GM19372 (cell line): ENCODE measurements around the gene STK39.
"Not testable (repeated sequence)": the region's sequence is repeated elsewhere in the genome, so short reads cannot be mapped to it uniquely, and the experiment has no call there.

Experiments used
- ATAC-seq: cut with Tn5 transposase; IDR thresholded peaks from one replicate; pipeline ENCODE4 v1.9.1; 2021; ENCODE audit warnings: mild to moderate bottlenecking, low read depth, moderate library complexity; ENCODE audit not compliant: unreplicated experiment

STK39 gene

GRCh38 chr2:168247341-168248261 is at the start of gene STK39:
Gene STK39 (minus strand): TSS chr2:168247595. CDS start chr2:168247435, 160 bp downstream.
- ATAC-seq, result peak; percentile 76

GRCh38 chr2:168295051-168295450 is 47.7 kb upstream of the STK39 start:
- ATAC-seq, result no peak

DNA sequence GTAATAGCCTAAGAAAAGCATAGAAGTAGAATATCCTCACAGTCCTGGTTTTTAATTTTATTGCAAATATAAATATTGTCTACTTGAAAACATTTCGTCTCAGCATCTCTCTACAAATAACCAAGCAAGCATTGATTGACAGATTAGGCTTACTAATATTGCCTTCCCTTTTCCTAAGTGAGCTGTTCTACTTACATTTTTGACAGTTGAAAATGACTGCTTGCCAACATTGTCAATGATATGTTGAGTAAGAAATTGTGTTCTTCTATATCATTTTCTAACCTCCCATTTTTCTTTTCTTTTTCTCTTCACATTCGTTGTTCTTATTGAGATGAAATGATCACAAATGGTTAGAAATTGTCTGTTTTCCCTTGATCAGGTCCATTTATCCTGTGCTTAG is 47.0 kb upstream of the STK39 start:
- no peak for ATAC-seq

DNA sequence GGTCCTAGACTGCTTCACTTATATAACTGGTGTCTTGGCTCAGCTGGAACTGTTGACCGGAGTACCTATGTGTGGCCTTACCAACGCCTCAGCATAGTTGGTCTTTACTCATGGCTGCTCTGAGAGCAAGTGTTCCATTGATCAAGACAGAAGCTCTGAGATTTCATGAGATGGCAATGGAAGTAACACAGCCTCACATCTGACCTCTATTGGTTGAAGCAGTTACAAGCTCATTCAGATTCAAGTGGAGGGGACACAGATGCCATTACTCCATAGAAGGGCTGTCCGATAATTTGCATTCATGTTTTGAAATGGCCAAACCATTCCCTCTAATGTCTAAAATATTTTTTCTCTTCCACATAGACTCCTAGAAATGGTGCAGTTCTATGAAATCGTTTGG is 46.4 kb upstream of the STK39 start:
- no peak for ATAC-seq

DNA sequence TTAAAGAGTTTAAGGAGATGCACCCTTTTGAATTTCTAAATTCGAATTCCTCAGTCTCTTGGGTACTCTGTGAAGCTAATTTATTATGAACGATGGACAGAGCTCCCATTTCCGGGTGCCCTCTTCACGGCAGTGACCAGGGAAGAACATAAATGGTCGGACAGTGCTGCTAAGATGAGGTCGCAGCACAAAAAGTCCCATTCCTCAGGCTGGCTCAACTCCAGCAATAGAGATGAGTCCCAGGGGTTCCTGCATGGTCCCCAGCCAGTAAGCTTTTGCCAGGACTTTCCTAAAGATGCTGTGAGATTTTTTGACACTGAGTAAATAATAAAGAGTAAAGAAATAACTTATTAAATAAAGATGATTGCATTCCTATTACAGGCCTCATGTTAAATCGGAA is 43.0 kb upstream of the STK39 start:
- no peak for ATAC-seq

- no peak for ATAC-seq
These were observed 42.5 kb upstream of the STK39 start for GRCh38 chr2:168289880-168290279.

DNA sequence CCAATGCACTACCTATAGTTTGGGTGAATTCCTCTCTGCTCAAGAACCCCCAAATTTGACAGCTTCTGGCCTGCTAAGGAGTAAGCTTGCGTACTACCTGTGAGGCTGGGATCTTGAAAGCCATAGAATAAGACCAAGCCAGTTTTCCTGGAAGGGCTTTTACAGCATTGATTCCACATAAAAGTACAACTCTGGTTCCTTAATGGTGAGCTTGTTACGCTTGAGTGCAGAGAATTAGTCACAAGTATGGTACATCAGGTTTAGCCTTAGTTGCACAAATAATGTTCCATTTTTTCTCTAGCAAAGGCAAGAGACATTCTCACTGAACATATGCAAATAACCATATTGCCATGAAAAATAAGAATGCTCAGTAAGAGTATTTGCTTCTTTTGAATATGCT is 39.1 kb upstream of the STK39 start:
- no peak for ATAC-seq

DNA sequence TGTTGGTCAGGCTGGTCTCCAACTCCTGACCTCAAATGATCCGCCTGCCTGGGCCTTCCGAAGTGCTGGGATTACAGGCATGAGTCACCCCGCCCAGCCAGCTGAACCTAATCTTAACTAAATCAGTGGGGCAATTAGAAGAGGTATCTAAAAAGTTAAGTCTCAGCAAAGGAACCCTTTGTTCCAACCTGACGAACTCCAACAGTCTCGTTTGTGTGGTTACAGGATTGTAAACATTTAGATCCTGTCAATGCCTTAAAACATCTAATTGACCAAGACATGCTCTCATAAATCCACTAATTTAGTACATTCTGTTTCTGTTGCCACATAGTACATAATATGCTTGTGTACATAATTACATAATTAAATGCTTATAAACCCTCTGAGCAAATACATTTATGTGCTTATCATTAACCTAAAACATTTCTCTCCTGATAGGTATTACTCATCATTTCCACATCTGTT is 31.1 kb upstream of the STK39 start:
- ATAC-seq, result no peak

- no peak for ATAC-seq
These were observed 29.9 kb upstream of the STK39 start for GRCh38 chr2:168277276-168277675.

DNA sequence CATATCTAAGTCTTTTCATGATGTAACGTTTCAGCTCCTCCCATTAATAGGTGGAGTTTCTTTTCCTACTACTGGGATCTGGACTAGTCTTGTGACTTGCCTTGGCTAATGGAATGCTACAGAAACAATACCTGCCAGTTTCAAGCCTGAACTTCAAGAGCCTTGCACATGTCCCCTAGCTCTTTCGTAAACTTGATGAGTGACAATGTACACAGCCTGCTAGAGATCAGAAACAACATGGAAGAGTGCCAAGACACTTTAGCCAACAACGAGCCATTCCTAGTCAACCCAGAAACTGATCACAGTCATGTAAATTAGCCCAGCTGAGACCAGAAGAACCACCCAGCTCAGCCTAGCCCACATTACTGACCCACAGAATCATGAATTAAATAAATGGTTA is 24.8 kb upstream of the STK39 start:
- ATAC-seq, result no peak

DNA sequence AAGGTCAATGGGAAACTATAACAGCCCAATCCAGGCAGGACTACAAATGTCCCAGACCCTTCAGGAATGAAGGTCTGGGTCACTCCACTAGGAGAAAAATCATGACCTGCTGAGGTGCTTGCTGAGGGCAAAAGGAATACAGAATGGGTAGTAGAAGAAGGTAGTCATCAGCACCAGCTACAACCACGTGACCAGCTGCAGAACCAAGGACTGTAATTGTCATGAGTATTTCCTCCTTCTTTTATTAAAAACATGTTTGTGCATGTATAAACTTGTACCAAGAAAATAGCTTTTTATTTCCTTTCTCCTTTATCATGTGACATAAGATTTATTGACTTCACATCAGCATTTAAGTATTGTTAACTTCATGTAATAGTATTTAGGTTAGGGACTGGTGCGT is 15.5 kb upstream of the STK39 start:
- not testable (repeated sequence) for ATAC-seq

GRCh38 chr2:168256448-168256847 is 9.1 kb upstream of the STK39 start:
- ATAC-seq, result no peak

- ATAC-seq, result no peak
These were observed 8.5 kb upstream of the STK39 start for GRCh38 chr2:168255866-168256265.

DNA sequence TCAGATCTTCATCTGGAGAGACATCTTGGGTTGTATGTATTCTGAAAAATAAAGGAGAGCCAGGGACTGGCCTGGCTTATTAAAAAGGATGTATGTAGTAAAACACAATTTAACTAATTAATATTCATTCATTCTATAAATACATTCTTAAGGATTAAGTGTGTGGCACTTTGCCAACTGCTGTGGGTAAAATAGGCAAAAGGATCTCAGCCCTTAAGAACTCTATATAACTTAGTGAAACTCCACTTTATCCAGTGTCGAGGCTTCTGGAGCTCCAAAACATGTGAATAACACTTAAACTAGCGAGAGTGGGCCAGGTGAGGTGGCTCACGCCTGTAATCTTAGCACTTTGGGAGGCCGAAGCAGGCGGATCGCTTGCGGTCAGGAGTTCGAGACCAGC is 7.7 kb upstream of the STK39 start:
- no peak for ATAC-seq

GRCh38 chr2:168254158-168254935 is 7.0 kb upstream of the STK39 start:
- ATAC-seq, result no peak

GRCh38 chr2:168253379-168253778 is 6.0 kb upstream of the STK39 start:
- ATAC-seq, result no peak

- no peak for ATAC-seq
These were observed 5.6 kb upstream of the STK39 start for GRCh38 chr2:168252976-168253375.

GRCh38 chr2:168246483-168247340 is 683 bp downstream of the STK39 start:
- peak; percentile 44 for ATAC-seq

DNA sequence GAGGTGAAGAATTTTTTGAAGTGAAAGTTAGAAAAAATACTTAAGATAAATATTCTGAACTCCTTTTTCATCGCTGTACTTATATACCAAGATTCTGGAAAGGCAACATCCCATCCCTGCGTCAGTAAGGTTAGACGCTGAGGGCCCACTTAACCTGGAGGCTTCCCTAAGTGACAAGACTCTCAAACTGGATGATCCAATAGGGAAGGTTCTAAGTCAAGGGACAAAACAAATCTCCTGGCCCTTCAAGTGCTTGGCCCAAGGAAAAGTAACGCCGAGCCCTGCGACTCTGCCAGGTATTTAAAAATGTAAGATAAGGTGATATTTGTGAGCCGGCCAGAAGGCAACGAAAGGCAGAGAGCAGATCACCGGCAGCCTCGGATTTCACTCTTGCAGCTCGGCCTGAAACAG is 1.3 kb downstream of the STK39 start:
- no peak for ATAC-seq

- ATAC-seq, result no peak
These were observed 2.1 kb downstream of the STK39 start for GRCh38 chr2:168245074-168245825.
